Measurements from ENCODE around the gene PHF21A. TPM values are rescaled to one million over a fixed set of nuclear protein-coding genes. Genes with fewer than 3 reads are reported as not detected.

Gene PHF21A
- total RNA-seq, 8 experiments from 2014 or later = 10.5 to 40.2 (median 28.6) TPM

- ATAC-seq (replicated peaks in 6 of 8) = no peak
- Histone ChIP-seq H3K4me3 (no peak overlapping the region), H3K4me1 (replicated peaks in 1 of 2) (peaks cover 0 to 15% of the 10 kb centered on the region in 2 donors), H3K27ac (no peak overlapping the region)
- in situ Hi-C loops (cut with MboI; ENCODE audit: low pct_unique_long_range_greater_than_20kb in 2 of 9, low sequenced_read_pairs in 9 of 9, unreplicated experiment in 9 of 9) = no loop called here
- 78 to 100% (median 90%) methylated on average over 1 to 3 of the region's 3 CpGs; no CpG with 5 or more reads in 3 of the 10 experiments for WGBS, 10 experiments
These were observed 175.8 kb downstream of the PHF21A start for GRCh38 chr11:45945397-45945999.

GRCh38 chr11:45942381-45942780 lies 178.9 kb downstream of the PHF21A start:
- ATAC-seq (replicated peaks in 6 of 8) = no peak
- in situ Hi-C loops (cut with MboI; ENCODE audit: low pct_unique_long_range_greater_than_20kb in 2 of 9, low sequenced_read_pairs in 9 of 9, unreplicated experiment in 9 of 9) = no loop called here
- Histone ChIP-seq H3K4me1 (replicated peaks in 1 of 2) (no peaks in the 10 kb centered on the region), H3K4me3 (no peak overlapping the region), H3K27ac (no peak overlapping the region)
- WGBS, 10 experiments = 83 to 92% (median 87%) methylated on average over 2 to 4 of the region's 4 CpGs; no CpG with 5 or more reads in 3 of the 10 experiments

- ATAC-seq (replicated peaks in 6 of 8) = peak in 1 of 8 experiments; percentile 48
- WGBS, 10 experiments = 84 to 100% (median 94%) methylated on average over 2 to 4 of the region's 4 CpGs; no CpG with 5 or more reads in 1 of the 10 experiments
- Histone ChIP-seq H3K27ac (no peak overlapping the region), H3K4me1 (replicated peaks in 1 of 2) (no peaks in the 10 kb centered on the region), H3K4me3 (no peak overlapping the region)
- in situ Hi-C loops (cut with MboI; ENCODE audit: low pct_unique_long_range_greater_than_20kb in 2 of 9, low sequenced_read_pairs in 9 of 9, unreplicated experiment in 9 of 9) = no loop called here
These were observed 180.0 kb downstream of the PHF21A start for GRCh38 chr11:45941285-45941684.

GRCh38 chr11:45939836-45940235 lies 181.4 kb downstream of the PHF21A start:
- H3K4me1 ChIP-seq (replicated peaks in 1 of 2) = no peaks in the 10 kb centered on the region
- ATAC-seq (replicated peaks in 6 of 8) = no peak
- H3K4me3 ChIP-seq = no peak overlapping the region
- in situ Hi-C loops (cut with MboI; ENCODE audit: low pct_unique_long_range_greater_than_20kb in 2 of 9, low sequenced_read_pairs in 9 of 9, unreplicated experiment in 9 of 9) = no loop called here
- no peak overlapping the region for H3K27ac ChIP-seq
- 73 to 100% (median 79%) methylated on average over 1 to 2 of the region's 2 CpGs; no CpG with 5 or more reads in 6 of the 10 experiments for WGBS, 10 experiments

- Histone ChIP-seq H3K4me3 (no peak overlapping the region), H3K4me1 (replicated peaks in 1 of 2) (no peaks in the 10 kb centered on the region), H3K27ac (no peak overlapping the region)
- 78 to 100% (median 93%) methylated on average over 1 to 10 of the region's 10 CpGs for WGBS, 10 experiments
- no peak for ATAC-seq (replicated peaks in 6 of 8)
- in situ Hi-C loops (cut with MboI; ENCODE audit: low pct_unique_long_range_greater_than_20kb in 2 of 9, low sequenced_read_pairs in 9 of 9, unreplicated experiment in 9 of 9) = no loop called here
These were observed 183.3 kb downstream of the PHF21A start for GRCh38 chr11:45937916-45938315.

- in situ Hi-C loops (cut with MboI; ENCODE audit: low pct_unique_long_range_greater_than_20kb in 2 of 9, low sequenced_read_pairs in 9 of 9, unreplicated experiment in 9 of 9) = no loop called here
- no peak overlapping the region for H3K4me3 ChIP-seq
- WGBS, 10 experiments = 79 to 100% (median 90%) methylated on average over 1 to 4 of the region's 4 CpGs; no CpG with 5 or more reads in 2 of the 10 experiments
- ATAC-seq (replicated peaks in 6 of 8) = no peak
- no peaks in the 10 kb centered on the region for H3K4me1 ChIP-seq (replicated peaks in 1 of 2)
- H3K27ac ChIP-seq = no peak overlapping the region
These were observed 184.7 kb downstream of the PHF21A start for GRCh38 chr11:45936511-45937054.

GRCh38 chr11:45935349-45936064 lies 185.7 kb downstream of the PHF21A start:
- 79 to 100% (median 94%) methylated on average over 1 to 8 of the region's 8 CpGs; no CpG with 5 or more reads in 1 of the 10 experiments for WGBS, 10 experiments
- ATAC-seq (replicated peaks in 6 of 8) = no peak
- no peak overlapping the region for H3K27ac ChIP-seq

GRCh38 chr11:45934580-45935318 lies 186.5 kb downstream of the PHF21A start:
- no peaks in the 10 kb centered on the region for H3K4me1 ChIP-seq (replicated peaks in 1 of 2)
- in situ Hi-C loops (cut with MboI; ENCODE audit: low pct_unique_long_range_greater_than_20kb in 2 of 9, low sequenced_read_pairs in 9 of 9, unreplicated experiment in 9 of 9) = no loop called here
- no peak overlapping the region for H3K4me3 ChIP-seq
- H3K27ac ChIP-seq = no peak overlapping the region
- 82 to 98% (median 84%) methylated on average over 2 to 9 of the region's 12 CpGs; no CpG with 5 or more reads in 5 of the 10 experiments for WGBS, 10 experiments
- ATAC-seq (replicated peaks in 6 of 8) = peak in 3 of 8 experiments; percentile 27 to 49 (median 41)

More at GRCh38 chr11:45935349-45936064, 185.7 kb downstream of the PHF21A start:
- Histone ChIP-seq H3K4me3 (no peak overlapping the region), H3K4me1 (replicated peaks in 1 of 2) (no peaks in the 10 kb centered on the region)
- in situ Hi-C loops (cut with MboI; ENCODE audit: low pct_unique_long_range_greater_than_20kb in 2 of 9, low sequenced_read_pairs in 9 of 9, unreplicated experiment in 9 of 9) = no loop called here

GRCh38 chr11:45933846-45934579 lies 187.2 kb downstream of the PHF21A start:
- peak in 2 of 8 experiments; percentile 6 to 23 for ATAC-seq (replicated peaks in 6 of 8)
- 80 to 100% (median 100%) methylated on average over 1 to 4 of the region's 21 CpGs; no CpG with 5 or more reads in 3 of the 10 experiments for WGBS, 10 experiments
- H3K4me1 ChIP-seq (replicated peaks in 1 of 2) = no peaks in the 10 kb centered on the region
- in situ Hi-C loops (cut with MboI; ENCODE audit: low pct_unique_long_range_greater_than_20kb in 2 of 9, low sequenced_read_pairs in 9 of 9, unreplicated experiment in 9 of 9) = no loop called here
- H3K4me3 ChIP-seq = no peak overlapping the region
- no peak overlapping the region for H3K27ac ChIP-seq

GRCh38 chr11:45933131-45933831 lies 188.0 kb downstream of the PHF21A start:
- no peak overlapping the region for H3K27ac ChIP-seq

GRCh38 chr11:45932217-45932616 lies 189.0 kb downstream of the PHF21A start:
- in situ Hi-C loops (cut with MboI; ENCODE audit: low pct_unique_long_range_greater_than_20kb in 2 of 9, low sequenced_read_pairs in 9 of 9, unreplicated experiment in 9 of 9) = no loop called here
- WGBS, 10 experiments = 83 to 100% (median 93%) methylated on average over 1 to 8 of the region's 8 CpGs; no CpG with 5 or more reads in 1 of the 10 experiments
- Histone ChIP-seq H3K4me1 (replicated peaks in 1 of 2) (no peaks in the 10 kb centered on the region), H3K27ac (no peak overlapping the region), H3K4me3 (no peak overlapping the region)
- ATAC-seq (replicated peaks in 6 of 8) = no peak

More at GRCh38 chr11:45933131-45933831, 188.0 kb downstream of the PHF21A start:
- ATAC-seq (replicated peaks in 6 of 8) = no peak
- Histone ChIP-seq H3K4me1 (replicated peaks in 1 of 2) (no peaks in the 10 kb centered on the region), H3K4me3 (no peak overlapping the region)
- 40 to 100% (median 90%) methylated on average over 1 to 15 of the region's 15 CpGs; no CpG with 5 or more reads in 2 of the 10 experiments for WGBS, 10 experiments
- in situ Hi-C loops (cut with MboI; ENCODE audit: low pct_unique_long_range_greater_than_20kb in 2 of 9, low sequenced_read_pairs in 9 of 9, unreplicated experiment in 9 of 9) = no loop called here

- Histone ChIP-seq H3K4me3 (no peak overlapping the region), H3K4me1 (replicated peaks in 1 of 2) (no peaks in the 10 kb centered on the region), H3K27ac (no peak overlapping the region)
- 78 to 100% (median 87%) methylated on average over 2 to 4 of the region's 10 CpGs; no CpG with 5 or more reads in 5 of the 10 experiments for WGBS, 10 experiments
- no peak for ATAC-seq (replicated peaks in 6 of 8)
- in situ Hi-C loops (cut with MboI; ENCODE audit: low pct_unique_long_range_greater_than_20kb in 2 of 9, low sequenced_read_pairs in 9 of 9, unreplicated experiment in 9 of 9) = no loop called here
These were observed 189.5 kb downstream of the PHF21A start for GRCh38 chr11:45931739-45932138.

Measured in motor neuron (in vitro differentiated cells).